Activated CD4-positive, alpha-beta T cell treated with anti-CD3 and anti-CD28 coated beads, Interleukin-2, amount 10 ng/mL, durations not matched to agents 7 days and 5 days (primary cell): ENCODE results near the gene LSAMP. TPM values are rescaled to one million over a fixed set of nuclear protein-coding genes. Genes with fewer than 3 reads are reported as not detected.
"Not testable (repeated sequence)": the region's sequence is repeated elsewhere in the genome, so short reads cannot be mapped to it uniquely, and the experiment has no call there.

Experiments used
- CTCF ChIA-PET: fragments of 350-600 bp; sonication (Branson Sonifier 250); formaldehyde crosslinking; loops from one replicate; lab custom pipeline; 2021; ENCODE audit warnings: antibody characterized with exemption; lab: Charles Lee
- POLR2A ChIA-PET: fragments of 350-600 bp; sonication (Branson Sonifier 250); formaldehyde crosslinking; loops from one replicate; lab custom pipeline; 2021; ENCODE audit warnings: antibody characterized with exemption; lab: Charles Lee
- DNase-seq: peaks from one replicate; pipeline ENCODE4 v3.0.0-alpha.2; 2020
- H3K27ac Mint-ChIP-seq: one replicate; pipeline ENCODE4 v1.8.0; 2021; ENCODE audit warnings: mild to moderate bottlenecking, moderate library complexity, mixed read lengths
- H3K27me3 Mint-ChIP-seq: one replicate; pipeline ENCODE4 v1.8.0; 2021; ENCODE audit warnings: mixed read lengths
- H3K36me3 Mint-ChIP-seq: one replicate; pipeline ENCODE4 v1.8.0; 2021; ENCODE audit warnings: low read depth, mixed read lengths
- H3K4me1 Mint-ChIP-seq: one replicate; pipeline ENCODE4 v1.8.0; 2021; ENCODE audit warnings: mixed read lengths
- H3K4me3 Mint-ChIP-seq: one replicate; pipeline ENCODE4 v1.8.0; 2021; ENCODE audit warnings: mild to moderate bottlenecking, moderate library complexity, mixed read lengths
- H3K9me3 Mint-ChIP-seq: one replicate; pipeline ENCODE4 v1.8.0; 2021; ENCODE audit warnings: mixed read lengths
- total RNA-seq, 2 experiments: library from RNA; stranded (reverse); gene quantifications; one replicate each; pipeline ENCODE4 v1.2.3, GENCODE V29; 2021

The LSAMP gene
- total RNA-seq, 2 experiments from 2014 or later = not detected

DNA sequence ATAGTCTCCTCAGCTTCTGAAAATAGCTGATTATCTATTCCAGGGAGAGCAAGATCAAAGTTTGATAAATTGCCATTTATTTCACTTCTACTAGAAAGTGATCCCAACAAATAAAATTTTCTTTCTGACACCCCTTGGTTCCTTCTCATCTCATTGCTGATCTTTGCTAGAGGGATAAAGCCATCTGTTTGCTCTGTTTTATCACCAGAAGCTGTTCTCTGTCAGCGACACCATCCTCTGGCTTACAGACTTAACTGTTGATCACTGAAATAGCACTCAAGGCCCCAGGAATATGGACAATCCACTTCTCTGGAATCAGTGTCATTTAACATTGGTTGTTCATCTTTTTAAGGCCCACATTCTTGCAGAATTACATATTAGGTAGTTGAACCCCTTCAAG lies 219.0 kb downstream of the LSAMP start:
- H3K9me3 Mint-ChIP-seq = peaks cover 2% of the 10 kb centered on the region
- POLR2A ChIA-PET = no interaction called here
- no peaks in the 10 kb centered on the region for H3K27me3 Mint-ChIP-seq
- H3K27ac Mint-ChIP-seq = no peak overlapping the region
- no peak overlapping the region for H3K4me3 Mint-ChIP-seq
- H3K36me3 Mint-ChIP-seq = no peaks in the 10 kb centered on the region
- H3K4me1 Mint-ChIP-seq = no peaks in the 10 kb centered on the region
- no peak for DNase-seq
- CTCF ChIA-PET = no interaction called here

DNA sequence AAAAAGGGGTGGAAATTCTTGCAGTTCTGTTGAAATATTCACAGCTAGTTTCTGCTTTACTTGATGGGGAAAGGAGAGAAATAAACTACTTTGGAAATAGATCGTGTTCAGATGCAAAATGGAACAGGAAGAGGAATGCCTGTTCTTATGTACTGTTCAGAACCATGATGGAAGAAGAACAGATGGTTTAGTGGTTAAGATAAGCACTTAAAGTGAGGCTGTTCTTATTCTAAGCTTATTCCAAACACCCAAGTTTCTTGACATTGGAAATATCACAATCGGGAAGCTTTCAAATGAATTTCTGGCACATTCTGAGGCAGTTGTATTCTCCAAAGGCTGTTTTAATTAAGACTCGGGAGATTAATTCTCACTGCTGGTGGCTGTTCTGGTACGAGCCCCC lies 228.5 kb downstream of the LSAMP start:
- Mint-ChIP-seq H3K4me3 (no peak overlapping the region), H3K4me1 (no peaks in the 10 kb centered on the region), H3K36me3 (no peaks in the 10 kb centered on the region), H3K27me3 (no peaks in the 10 kb centered on the region), H3K9me3 (peaks cover 5% of the 10 kb centered on the region), H3K27ac (no peak overlapping the region)
- ChIA-PET CTCF (interaction anchor here (0.7 kb wide), 1 partner anchor 17 kb away, joined by 4 read pairs; no protein-coding TSS in a partner anchor), POLR2A (no interaction called here)
- DNase-seq = no peak

DNA sequence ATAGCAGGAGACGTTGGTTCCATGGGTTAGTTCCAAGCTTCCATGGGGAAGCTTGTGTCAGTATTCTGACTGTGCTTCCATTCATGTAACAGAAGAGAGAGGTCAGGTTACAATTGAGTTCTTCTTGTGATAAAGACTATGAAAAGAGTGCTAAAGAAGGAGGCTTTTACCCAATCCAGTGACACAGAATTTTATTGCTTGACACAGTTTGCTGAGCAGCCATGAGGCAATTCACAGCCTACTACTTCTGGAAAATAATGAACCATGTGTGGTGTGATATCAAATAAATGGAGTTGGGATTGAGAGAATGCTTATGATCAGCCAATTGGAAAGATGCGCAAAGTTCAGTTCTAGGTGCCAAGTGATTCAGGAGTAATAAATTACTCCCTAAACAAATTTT lies 233.4 kb downstream of the LSAMP start:
- no peaks in the 10 kb centered on the region for H3K4me1 Mint-ChIP-seq
- no peaks in the 10 kb centered on the region for H3K27me3 Mint-ChIP-seq
- no peak overlapping the region for H3K27ac Mint-ChIP-seq
- DNase-seq = no peak
- H3K9me3 Mint-ChIP-seq = peaks cover 4% of the 10 kb centered on the region
- CTCF ChIA-PET = no interaction called here
- POLR2A ChIA-PET = no interaction called here
- H3K4me3 Mint-ChIP-seq = no peak overlapping the region
- H3K36me3 Mint-ChIP-seq = no peaks in the 10 kb centered on the region

DNA sequence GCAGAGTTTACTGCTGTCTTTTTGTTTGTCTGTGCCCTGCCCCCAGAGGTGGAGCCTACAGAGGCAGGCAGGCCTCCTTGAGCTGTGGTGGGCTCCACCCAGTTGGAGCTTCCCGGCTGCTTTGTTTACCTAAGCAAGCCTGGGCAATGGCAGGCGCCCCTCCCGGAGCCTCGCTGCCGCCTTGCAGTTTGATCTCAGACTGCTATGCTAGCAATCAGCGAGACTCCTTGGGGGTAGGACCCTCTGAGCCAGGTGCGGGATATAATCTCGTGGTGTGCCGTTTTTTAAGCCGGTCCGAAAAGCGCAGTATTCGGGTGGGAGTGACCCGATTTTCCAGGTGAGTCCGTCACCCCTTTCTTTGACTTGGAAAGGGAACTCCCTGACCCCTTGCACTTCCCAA lies 236.5 kb downstream of the LSAMP start:
- H3K27ac Mint-ChIP-seq, POLR2A ChIA-PET: not testable (repeated sequence)

DNA sequence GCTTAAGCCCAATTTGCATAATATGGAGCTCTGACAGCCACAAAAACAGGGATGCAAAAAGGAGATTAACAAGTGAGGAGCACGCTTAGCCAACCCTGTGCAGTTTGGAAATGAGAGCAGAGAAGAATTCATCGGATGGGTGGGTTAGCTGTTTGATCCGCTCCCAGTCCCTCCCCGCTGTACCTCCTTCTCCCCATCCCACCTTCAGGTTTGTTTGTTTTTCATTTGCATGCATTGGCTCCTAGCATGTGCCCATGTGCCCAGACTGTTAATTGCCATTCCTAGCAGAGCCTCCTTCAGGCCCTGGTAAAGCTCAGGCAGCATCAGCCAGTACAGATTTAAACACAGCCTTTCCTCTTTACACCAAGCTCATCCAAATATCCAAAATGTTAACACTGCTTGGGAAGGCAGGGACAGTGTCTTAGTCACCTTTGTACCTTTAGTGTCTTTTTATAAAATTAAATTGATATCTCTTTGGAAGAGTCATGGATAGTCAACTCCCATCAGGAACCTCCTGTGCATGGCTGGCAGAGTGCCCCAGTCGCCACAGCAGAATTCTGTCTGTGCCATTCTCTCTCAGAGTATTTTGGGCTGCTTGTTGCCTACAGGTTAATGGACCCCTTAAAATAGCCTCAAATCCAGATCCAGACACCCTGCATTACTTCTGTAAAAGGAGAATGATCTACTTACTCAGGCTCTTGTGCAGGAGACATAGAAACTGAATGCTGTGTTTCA lies 244.2 kb downstream of the LSAMP start:
- Mint-ChIP-seq H3K9me3 (peaks cover 2% of the 10 kb centered on the region), H3K27ac (no peak overlapping the region), H3K4me1 (no peaks in the 10 kb centered on the region), H3K4me3 (no peak overlapping the region), H3K27me3 (no peaks in the 10 kb centered on the region), H3K36me3 (no peaks in the 10 kb centered on the region)
- ChIA-PET POLR2A (no interaction called here), CTCF (no interaction called here)
- no peak for DNase-seq

More for the DNA sequence above, 236.5 kb downstream of the LSAMP start:
- H3K9me3 Mint-ChIP-seq, H3K4me3 Mint-ChIP-seq, H3K4me1 Mint-ChIP-seq, DNase-seq, H3K36me3 Mint-ChIP-seq, CTCF ChIA-PET, H3K27me3 Mint-ChIP-seq: not testable (repeated sequence)

DNA sequence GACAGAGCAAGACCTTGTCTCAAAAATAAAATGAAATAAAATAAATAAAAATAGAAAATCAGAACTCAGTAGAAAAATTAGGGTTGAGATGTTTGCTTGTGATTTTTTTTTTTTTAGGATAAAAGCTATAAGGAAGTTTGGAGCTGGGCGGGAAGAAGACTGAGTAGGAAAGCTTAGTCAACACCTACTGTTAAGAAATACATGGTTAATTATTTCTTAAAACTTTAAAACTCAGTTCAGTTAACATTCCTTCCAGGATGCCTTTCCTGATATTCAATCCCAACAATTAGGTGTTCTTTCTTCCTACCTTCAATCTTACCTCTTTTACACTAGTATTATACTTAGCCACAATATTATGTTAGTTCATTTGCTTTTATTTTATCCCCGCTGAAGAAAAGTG lies 246.2 kb downstream of the LSAMP start:
- Mint-ChIP-seq H3K36me3 (no peaks in the 10 kb centered on the region), H3K27ac (no peak overlapping the region), H3K9me3 (peaks cover 2% of the 10 kb centered on the region), H3K4me3 (no peak overlapping the region), H3K27me3 (no peaks in the 10 kb centered on the region), H3K4me1 (no peaks in the 10 kb centered on the region)
- CTCF ChIA-PET = no interaction called here
- POLR2A ChIA-PET = no interaction called here
- no peak for DNase-seq

DNA sequence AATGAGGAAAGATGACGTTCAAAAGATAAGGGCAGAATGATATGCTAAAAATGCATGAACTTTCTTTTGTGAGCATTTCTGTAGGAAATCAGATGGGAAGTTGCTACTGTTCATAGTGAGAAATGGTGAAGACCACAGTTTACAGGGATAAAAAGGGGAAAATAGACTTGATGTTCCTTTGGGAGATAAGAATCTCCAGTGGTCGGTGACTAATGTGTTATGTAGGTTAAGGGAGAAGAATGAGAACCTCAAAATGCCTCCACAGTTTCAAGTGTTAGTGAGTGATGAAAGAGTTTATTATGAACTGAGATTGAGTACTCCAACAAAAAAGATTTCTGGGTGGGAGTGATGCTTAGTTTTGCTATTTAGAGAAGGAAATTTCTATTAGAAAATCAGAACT lies 247.2 kb downstream of the LSAMP start:
- Mint-ChIP-seq H3K36me3 (no peaks in the 10 kb centered on the region), H3K27ac (no peak overlapping the region), H3K27me3 (no peaks in the 10 kb centered on the region), H3K4me3 (no peak overlapping the region), H3K4me1 (no peaks in the 10 kb centered on the region), H3K9me3 (peaks cover 2% of the 10 kb centered on the region)
- DNase-seq = no peak
- ChIA-PET CTCF (no interaction called here), POLR2A (no interaction called here)

DNA sequence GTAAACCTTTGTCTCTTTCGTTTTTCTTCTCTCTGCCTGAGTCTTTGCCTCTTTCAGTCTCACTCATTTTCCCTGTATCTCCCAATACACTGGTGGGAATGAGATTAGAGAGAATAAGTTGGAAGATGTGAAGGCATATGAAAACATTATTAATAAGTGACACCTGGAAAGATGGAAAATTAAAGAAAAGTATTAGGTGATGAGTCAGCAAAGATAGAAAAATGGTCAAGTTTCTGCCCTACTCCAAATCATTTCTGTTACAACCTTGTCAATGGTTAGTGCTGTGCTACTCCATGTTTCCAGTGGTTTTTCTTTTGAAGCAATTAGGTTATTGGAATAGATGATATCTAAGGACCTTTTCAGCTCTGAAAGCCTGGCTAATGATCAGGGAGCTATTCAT lies 252.8 kb downstream of the LSAMP start:
- no peaks in the 10 kb centered on the region for H3K4me1 Mint-ChIP-seq
- CTCF ChIA-PET = no interaction called here
- H3K4me3 Mint-ChIP-seq = no peak overlapping the region
- H3K27ac Mint-ChIP-seq = no peak overlapping the region
- no peak for DNase-seq
- no peaks in the 10 kb centered on the region for H3K9me3 Mint-ChIP-seq
- no peaks in the 10 kb centered on the region for H3K36me3 Mint-ChIP-seq
- no peaks in the 10 kb centered on the region for H3K27me3 Mint-ChIP-seq
- POLR2A ChIA-PET = no interaction called here

DNA sequence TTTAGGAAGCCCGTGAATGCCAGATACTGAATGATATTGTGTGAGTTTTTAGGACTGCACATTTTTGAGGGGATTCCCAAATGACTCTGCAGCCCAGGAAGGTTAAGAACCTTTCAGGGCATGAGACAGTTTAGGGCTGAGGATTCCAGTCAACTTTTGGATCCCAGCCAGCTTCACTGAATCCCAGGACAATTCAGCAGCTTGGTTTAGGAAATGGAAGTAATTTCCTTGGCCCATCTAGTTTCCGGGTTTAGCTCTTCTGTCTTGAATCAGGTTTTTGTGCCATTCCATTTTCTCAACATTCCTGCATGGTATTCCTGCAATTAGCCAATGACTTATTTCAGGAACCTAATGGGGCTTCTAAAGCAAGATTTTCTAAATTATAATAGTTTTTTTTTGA lies 253.9 kb downstream of the LSAMP start:
- no peak overlapping the region for H3K4me3 Mint-ChIP-seq
- CTCF ChIA-PET = no interaction called here
- no peaks in the 10 kb centered on the region for H3K9me3 Mint-ChIP-seq

DNA sequence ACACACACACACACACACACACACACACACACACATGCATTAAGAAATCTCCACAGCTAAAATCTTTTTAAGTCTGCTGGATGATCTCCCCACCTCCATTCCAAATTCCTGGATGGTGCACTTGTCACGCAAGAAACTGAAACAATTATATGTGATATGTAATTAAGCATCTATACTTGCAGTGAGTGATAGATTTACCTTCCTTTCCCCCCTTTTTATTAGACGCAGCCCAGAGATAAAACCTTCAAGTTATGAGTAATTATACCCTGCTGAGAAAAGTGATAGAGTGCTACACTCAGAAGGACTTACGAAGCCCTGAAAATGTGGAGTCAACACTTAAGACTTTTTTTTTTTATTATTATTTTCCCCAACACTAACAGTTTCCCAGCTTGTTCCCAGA lies 255.2 kb downstream of the LSAMP start:
- H3K4me1 Mint-ChIP-seq = no peaks in the 10 kb centered on the region
- H3K27me3 Mint-ChIP-seq = no peaks in the 10 kb centered on the region
- H3K27ac Mint-ChIP-seq = no peak overlapping the region
- ChIA-PET CTCF (no interaction called here), POLR2A (no interaction called here)
- no peak for DNase-seq
- no peaks in the 10 kb centered on the region for H3K36me3 Mint-ChIP-seq
- H3K9me3 Mint-ChIP-seq = no peaks in the 10 kb centered on the region
- no peak overlapping the region for H3K4me3 Mint-ChIP-seq

More for the DNA sequence above, 253.9 kb downstream of the LSAMP start:
- no peak for DNase-seq
- POLR2A ChIA-PET = no interaction called here
- Mint-ChIP-seq H3K36me3 (no peaks in the 10 kb centered on the region), H3K27me3 (no peaks in the 10 kb centered on the region), H3K4me1 (no peaks in the 10 kb centered on the region), H3K27ac (no peak overlapping the region)

DNA sequence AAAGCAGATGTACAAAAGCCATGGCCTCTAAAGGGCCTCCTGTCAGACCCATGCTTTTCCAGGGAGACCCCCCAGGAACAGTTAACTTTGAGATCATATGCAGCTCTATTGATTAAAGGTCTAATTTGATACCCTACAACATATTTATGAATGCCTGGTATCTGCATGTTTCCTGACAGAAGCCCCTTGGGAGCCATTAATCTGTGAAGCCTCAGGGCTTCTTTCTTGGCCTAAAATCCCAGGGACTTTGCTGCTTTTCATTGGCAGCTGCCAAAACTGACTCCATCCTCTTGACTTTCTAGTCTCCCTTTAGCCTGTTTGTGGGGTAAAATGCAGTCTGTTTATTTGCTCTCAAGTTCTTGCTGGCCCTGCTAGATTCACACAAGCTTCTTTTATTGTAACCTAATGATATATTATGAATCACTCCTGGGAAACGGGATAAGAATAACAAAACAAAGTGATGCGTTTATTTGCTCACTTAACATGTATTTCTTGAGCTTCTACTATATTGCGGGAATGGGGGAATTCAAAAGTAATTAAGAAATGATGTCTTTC lies 257.0 kb downstream of the LSAMP start:
- no peak for DNase-seq
- Mint-ChIP-seq H3K9me3 (no peaks in the 10 kb centered on the region), H3K27me3 (no peaks in the 10 kb centered on the region), H3K36me3 (no peaks in the 10 kb centered on the region), H3K27ac (no peak overlapping the region), H3K4me1 (no peaks in the 10 kb centered on the region), H3K4me3 (no peak overlapping the region)
- POLR2A ChIA-PET = no interaction called here
- CTCF ChIA-PET = no interaction called here

DNA sequence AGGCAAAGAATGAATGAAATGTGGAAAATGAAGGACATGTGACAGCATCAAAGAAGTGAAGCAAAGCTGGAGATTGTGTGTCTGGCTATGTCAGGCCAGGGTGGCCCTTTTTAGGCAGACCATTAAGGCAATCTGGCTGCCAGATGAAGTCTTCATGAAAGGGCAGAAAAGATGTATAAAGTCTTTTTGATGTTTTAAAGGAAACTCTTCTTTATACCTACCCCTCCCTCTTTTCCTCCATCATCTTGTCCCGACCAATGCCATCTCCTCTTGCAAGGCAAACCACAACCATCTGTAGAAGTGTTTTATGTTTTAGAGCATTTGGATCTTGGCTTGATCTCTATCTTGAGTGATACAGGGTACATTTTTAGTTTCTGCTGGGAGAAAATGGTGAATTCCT lies 259.2 kb downstream of the LSAMP start:
- no peaks in the 10 kb centered on the region for H3K27me3 Mint-ChIP-seq
- H3K4me3 Mint-ChIP-seq = no peak overlapping the region
- no peak overlapping the region for H3K27ac Mint-ChIP-seq
- H3K36me3 Mint-ChIP-seq = no peaks in the 10 kb centered on the region
- POLR2A ChIA-PET = no interaction called here
- H3K9me3 Mint-ChIP-seq = no peaks in the 10 kb centered on the region
- H3K4me1 Mint-ChIP-seq = no peaks in the 10 kb centered on the region
- CTCF ChIA-PET = no interaction called here
- no peak for DNase-seq

DNA sequence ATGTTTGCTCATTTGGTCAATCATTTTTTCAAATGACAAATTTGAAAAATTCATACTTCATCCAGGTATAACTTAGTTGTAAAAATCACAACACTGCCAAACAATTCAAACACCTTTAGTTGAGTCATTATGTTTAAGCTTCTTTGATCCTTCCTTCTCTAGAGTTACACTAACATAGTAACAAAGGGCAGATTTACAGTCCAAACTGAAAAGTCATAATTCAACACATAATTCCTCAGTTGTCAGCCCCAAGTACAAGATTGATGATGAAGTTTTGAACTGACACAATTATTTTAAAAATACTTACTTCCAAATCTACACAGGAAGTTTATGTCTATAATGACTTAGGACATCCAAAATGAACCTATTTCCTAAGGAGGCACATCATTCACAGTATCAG lies 264.1 kb downstream of the LSAMP start:
- H3K9me3 Mint-ChIP-seq = no peaks in the 10 kb centered on the region
- H3K36me3 Mint-ChIP-seq = no peaks in the 10 kb centered on the region
- DNase-seq = no peak
- no peak overlapping the region for H3K4me3 Mint-ChIP-seq
- no peaks in the 10 kb centered on the region for H3K4me1 Mint-ChIP-seq
- H3K27ac Mint-ChIP-seq = no peak overlapping the region
- no peaks in the 10 kb centered on the region for H3K27me3 Mint-ChIP-seq
- CTCF ChIA-PET = no interaction called here
- POLR2A ChIA-PET = no interaction called here

DNA sequence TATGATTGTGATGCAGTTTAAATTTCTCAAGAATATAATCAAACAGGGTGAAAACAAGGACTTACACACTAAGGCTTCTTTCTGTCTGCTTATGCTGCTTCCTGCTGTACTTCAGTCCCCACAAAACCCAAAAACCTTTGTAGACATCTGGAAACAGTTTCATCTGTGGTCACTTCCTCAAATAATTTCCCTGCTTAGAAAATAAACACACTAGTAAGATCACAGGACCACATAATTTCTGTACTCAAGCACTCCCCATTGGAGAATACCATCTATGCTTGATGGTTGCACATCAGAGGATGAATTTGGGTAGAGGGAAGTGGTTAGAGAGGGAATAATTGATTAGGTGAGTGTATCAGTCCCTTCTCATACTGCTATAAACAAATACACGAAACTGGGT lies 266.2 kb downstream of the LSAMP start:
- no peak overlapping the region for H3K4me3 Mint-ChIP-seq
- H3K27ac Mint-ChIP-seq = no peak overlapping the region
- CTCF ChIA-PET = no interaction called here
- POLR2A ChIA-PET = no interaction called here
- H3K36me3 Mint-ChIP-seq = no peaks in the 10 kb centered on the region
- no peaks in the 10 kb centered on the region for H3K4me1 Mint-ChIP-seq
- H3K9me3 Mint-ChIP-seq = no peaks in the 10 kb centered on the region
- DNase-seq = no peak
- no peaks in the 10 kb centered on the region for H3K27me3 Mint-ChIP-seq
